GM06990 (cell line): ENCODE measurements around the gene CD72.
"Not testable (repeated sequence)": the region's sequence is repeated elsewhere in the genome, so short reads cannot be mapped to it uniquely, and the experiment has no call there.

ENCODE experiments used
- DNase-seq: peaks from one replicate; pipeline ENCODE4 v3.0.0-alpha.2; 2011; ENCODE audit not compliant: insufficient read length; ENCODE audit errors: extremely low read depth
- H3K27me3 ChIP-seq: replicated peaks from 2 replicates; pipeline ENCODE4 v1.6.0; 2011; ENCODE audit warnings: low read length; ENCODE audit not compliant: control insufficient read depth, insufficient read depth
- H3K36me3 ChIP-seq: 2 replicates; pipeline ENCODE4 v1.5.1; 2011; ENCODE audit warnings: low read length; ENCODE audit not compliant: control insufficient read depth, insufficient read depth
- H3K4me3 ChIP-seq: replicated peaks from 2 replicates; pipeline ENCODE4 v1.5.1; 2011; ENCODE audit warnings: low read depth, mild to moderate bottlenecking, control low read depth, low read length
- TF ChIP-seq, protein P1 (sequence below): IDR thresholded peaks from 2 replicates; pipeline ENCODE4 v1.5.1; 2011; ENCODE audit warnings: low read length, control low read depth, mild to moderate bottlenecking, inconsistent platforms; ENCODE audit not compliant: insufficient read depth, poor library complexity, severe bottlenecking

CD72 gene

DNA sequence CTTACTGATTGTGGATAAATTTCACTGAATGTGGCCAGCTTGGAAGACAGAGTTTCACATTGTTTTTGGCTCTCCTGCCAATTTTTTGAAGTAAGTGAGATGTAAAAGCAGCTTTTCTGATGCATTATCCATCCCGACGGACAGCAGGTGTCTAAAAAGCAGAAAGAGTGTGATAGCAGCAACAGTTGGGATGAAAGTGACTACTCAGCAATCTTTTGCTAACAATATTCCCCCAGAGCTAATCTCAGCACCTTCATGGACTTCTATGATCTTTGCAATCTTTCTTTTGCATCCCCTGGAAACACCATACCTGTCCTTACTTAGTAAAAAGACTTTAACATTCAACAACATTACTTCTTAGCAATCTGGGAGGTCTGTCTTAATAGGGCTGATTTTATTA lies 5.4 kb downstream of the CD72 start:
- TF ChIP-seq, protein P1, sequence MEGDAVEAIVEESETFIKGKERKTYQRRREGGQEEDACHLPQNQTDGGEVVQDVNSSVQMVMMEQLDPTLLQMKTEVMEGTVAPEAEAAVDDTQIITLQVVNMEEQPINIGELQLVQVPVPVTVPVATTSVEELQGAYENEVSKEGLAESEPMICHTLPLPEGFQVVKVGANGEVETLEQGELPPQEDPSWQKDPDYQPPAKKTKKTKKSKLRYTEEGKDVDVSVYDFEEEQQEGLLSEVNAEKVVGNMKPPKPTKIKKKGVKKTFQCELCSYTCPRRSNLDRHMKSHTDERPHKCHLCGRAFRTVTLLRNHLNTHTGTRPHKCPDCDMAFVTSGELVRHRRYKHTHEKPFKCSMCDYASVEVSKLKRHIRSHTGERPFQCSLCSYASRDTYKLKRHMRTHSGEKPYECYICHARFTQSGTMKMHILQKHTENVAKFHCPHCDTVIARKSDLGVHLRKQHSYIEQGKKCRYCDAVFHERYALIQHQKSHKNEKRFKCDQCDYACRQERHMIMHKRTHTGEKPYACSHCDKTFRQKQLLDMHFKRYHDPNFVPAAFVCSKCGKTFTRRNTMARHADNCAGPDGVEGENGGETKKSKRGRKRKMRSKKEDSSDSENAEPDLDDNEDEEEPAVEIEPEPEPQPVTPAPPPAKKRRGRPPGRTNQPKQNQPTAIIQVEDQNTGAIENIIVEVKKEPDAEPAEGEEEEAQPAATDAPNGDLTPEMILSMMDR: no peak
- peaks cover 6% of the 10 kb centered on the region for H3K36me3 ChIP-seq
- no peaks in the 10 kb centered on the region for H3K27me3 ChIP-seq

DNA sequence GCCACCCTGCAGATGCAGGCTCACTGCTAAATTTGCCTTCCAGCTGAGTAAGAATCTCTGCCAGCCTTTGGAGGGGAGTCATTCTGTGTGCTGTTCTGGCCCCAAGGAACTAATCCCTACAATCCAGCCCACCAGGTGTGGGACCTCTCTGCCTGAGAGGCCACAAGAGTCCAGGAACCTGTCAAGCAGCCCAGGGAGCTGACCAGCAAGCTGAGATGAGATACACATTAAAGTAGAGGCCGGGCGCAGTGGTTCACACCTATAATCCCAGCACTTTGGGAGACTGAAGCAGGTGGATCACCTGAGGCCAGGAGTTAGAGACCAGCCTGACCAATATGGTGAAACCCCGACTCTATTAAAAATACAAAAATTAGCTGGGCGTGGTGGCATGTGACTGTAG lies 6.1 kb downstream of the CD72 start:
- H3K4me3 ChIP-seq, H3K27me3 ChIP-seq, DNase-seq, H3K36me3 ChIP-seq: not testable (repeated sequence)

More for the DNA sequence above, 5.4 kb downstream of the CD72 start:
- no peak overlapping the region for H3K4me3 ChIP-seq
- no peak for DNase-seq

DNA sequence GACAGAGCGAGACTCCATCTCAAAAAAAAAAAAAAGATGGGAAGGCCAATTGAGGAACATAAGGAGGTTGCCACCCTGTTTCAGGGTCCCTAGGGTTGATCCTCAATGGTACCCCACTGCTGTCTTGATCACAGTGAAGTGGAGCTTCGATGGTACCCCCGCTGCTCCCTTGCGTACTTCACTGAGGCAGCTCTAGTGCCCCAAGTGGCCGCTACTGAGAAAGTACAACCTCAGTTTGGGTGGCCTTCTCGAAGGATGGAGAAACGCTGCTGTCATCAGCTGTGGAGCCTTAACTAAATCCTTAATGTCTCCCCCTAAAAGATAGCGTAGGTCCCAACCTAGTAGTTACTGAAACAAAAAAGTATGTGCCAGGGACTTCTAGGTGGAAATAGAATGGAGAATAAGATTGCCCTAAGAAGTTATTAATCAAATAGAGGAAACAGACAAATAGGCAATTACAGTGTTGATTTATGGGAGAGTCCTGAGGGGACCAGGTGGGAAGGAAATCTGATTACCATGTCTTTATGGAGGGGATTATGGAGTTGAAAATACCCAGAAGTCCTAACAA lies 6.9 kb downstream of the CD72 start:
- Histone ChIP-seq H3K27me3 (no peaks in the 10 kb centered on the region), H3K4me3 (no peak overlapping the region), H3K36me3 (peaks cover 7% of the 10 kb centered on the region)
- no peak for DNase-seq
- TF ChIP-seq, protein P1: peak; percentile 79

DNA sequence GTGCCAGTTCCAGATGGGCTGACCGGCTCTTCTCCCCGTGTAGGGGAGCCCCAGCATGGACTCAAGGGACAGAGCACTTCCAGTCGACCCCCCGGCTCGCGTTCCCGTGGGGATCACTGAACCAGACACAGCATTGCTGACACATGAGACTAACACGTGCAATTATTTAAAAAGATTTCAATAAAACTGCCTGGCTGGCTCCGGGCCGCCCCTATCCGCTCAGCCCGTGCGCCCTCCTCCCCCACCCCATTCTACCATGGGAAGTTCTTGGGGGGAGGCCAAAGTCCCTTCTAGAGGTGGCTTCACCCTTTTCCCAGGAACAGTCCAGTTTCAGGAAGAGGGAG lies 8.4 kb downstream of the CD72 start:
- no peak overlapping the region for H3K4me3 ChIP-seq
- TF ChIP-seq, protein P1: no peak
- DNase-seq: no peak
- H3K27me3 ChIP-seq: no peaks in the 10 kb centered on the region
- H3K36me3 ChIP-seq: peaks cover 7% of the 10 kb centered on the region

DNA sequence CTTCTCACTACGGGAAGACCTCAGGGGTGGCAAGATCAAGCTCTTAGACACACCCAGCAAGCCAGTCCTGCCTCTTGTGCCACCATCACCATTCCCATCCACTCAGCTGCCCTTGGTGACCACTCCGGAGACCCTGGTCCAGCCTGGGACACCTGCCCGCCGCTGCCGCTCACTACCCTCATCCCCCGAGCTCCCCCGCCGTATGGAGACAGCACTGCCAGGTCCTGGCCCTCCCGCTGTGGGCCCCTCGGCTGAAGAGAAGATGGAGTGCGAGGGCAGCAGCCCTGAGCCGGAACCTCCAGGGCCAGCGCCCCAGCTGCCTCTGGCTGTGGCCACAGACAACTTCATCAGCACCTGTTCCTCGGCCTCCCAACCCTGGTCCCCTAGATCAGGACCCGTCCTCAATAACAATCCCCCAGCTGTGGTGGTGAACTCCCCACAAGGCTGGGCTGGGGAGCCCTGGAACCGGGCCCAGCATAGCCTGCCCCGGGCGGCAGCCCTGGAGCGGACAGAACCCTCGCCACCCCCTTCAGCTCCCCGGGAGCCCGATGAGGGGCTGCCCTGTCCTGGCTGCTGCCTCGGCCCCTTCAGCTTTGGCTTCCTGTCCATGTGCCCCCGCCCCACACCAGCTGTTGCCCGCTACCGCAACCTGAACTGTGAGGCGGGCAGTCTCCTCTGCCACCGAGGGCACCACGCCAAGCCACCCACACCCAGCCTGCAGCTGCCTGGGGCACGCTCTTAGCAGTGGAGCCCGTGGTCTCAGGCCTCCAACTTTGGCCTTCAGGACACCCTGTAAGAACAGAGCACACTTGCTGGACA lies 9.0 kb downstream of the CD72 start:
- no peaks in the 10 kb centered on the region for H3K27me3 ChIP-seq
- TF ChIP-seq, protein P1: no peak
- no peak overlapping the region for H3K4me3 ChIP-seq
- peaks cover 7% of the 10 kb centered on the region for H3K36me3 ChIP-seq
- no peak for DNase-seq

DNA sequence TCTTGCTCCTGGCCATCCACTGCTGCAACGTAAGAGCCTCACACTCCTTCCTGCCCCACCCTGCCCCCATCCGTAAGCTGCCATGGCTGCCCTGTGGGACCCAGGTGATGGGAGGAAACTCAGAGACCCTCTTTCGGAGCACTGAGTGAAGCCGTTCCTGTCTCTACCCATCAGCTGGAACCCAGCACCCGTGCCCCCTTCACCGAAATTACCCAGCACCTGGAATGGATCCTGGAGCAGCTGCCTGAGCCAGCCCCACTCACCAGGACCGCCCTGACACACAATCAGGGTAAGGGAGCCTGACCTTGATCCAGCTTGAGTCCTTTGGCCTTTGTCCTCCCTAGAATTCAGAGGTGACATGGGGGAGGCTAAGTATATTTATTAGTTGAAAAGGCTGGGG lies 10.0 kb downstream of the CD72 start:
- Histone ChIP-seq H3K36me3 (peaks cover 7% of the 10 kb centered on the region), H3K27me3 (no peaks in the 10 kb centered on the region), H3K4me3 (no peak overlapping the region)
- TF ChIP-seq, protein P1: no peak
- no peak for DNase-seq
